Measurements from ENCODE around the gene KATNB1.
A peak's percentile ranks its signal among the peaks of the same experiment; 100 is the strongest.

Gene KATNB1

GRCh38 chr16:57753448-57754353 is 18.1 kb downstream of the KATNB1 start:
- TF ChIP-seq CTCF (IDR thresholded peaks at IDR 0.05; ENCODE audit: low read depth, low read length, missing control alignments) = no peak
- no peak overlapping the region for H3K4me3 ChIP-seq (ENCODE audit: low read depth, low read length)
- no peak for DNase-seq (ENCODE audit: low read depth)

GRCh38 chr16:57754354-57755060 is 18.9 kb downstream of the KATNB1 start:
- H3K4me3 ChIP-seq (ENCODE audit: low read depth, low read length) = no peak overlapping the region
- no peak for DNase-seq (ENCODE audit: low read depth)
- no peak for TF ChIP-seq CTCF (IDR thresholded peaks at IDR 0.05; ENCODE audit: low read depth, low read length, missing control alignments)

- TF ChIP-seq CTCF (IDR thresholded peaks at IDR 0.05; ENCODE audit: low read depth, low read length, missing control alignments) = peak; percentile 10
Measured at GRCh38 chr16:57755061-57755684, 19.6 kb downstream of the KATNB1 start.

GRCh38 chr16:57755726-57756423 is 20.3 kb downstream of the KATNB1 start:
- no peak for DNase-seq (ENCODE audit: low read depth)
- H3K4me3 ChIP-seq (ENCODE audit: low read depth, low read length) = no peak overlapping the region
- TF ChIP-seq CTCF (IDR thresholded peaks at IDR 0.05; ENCODE audit: low read depth, low read length, missing control alignments) = no peak

More at GRCh38 chr16:57755061-57755684, 19.6 kb downstream of the KATNB1 start:
- DNase-seq (ENCODE audit: low read depth) = no peak
- no peak overlapping the region for H3K4me3 ChIP-seq (ENCODE audit: low read depth, low read length)

GRCh38 chr16:57756424-57757325 is 21.1 kb downstream of the KATNB1 start:
- DNase-seq (ENCODE audit: low read depth) = no peak
- no peak overlapping the region for H3K4me3 ChIP-seq (ENCODE audit: low read depth, low read length)
- no peak for TF ChIP-seq CTCF (IDR thresholded peaks at IDR 0.05; ENCODE audit: low read depth, low read length, missing control alignments)

Data from GM12864 (cell line).